ENCODE data around the gene CHDH. TPM values are rescaled to one million over a fixed set of nuclear protein-coding genes. Genes with fewer than 3 reads are reported as not detected.

The CHDH gene
- total RNA-seq, 1 donor from 2014 or later = 1.0 TPM

- TF ChIP-seq, protein P1, sequence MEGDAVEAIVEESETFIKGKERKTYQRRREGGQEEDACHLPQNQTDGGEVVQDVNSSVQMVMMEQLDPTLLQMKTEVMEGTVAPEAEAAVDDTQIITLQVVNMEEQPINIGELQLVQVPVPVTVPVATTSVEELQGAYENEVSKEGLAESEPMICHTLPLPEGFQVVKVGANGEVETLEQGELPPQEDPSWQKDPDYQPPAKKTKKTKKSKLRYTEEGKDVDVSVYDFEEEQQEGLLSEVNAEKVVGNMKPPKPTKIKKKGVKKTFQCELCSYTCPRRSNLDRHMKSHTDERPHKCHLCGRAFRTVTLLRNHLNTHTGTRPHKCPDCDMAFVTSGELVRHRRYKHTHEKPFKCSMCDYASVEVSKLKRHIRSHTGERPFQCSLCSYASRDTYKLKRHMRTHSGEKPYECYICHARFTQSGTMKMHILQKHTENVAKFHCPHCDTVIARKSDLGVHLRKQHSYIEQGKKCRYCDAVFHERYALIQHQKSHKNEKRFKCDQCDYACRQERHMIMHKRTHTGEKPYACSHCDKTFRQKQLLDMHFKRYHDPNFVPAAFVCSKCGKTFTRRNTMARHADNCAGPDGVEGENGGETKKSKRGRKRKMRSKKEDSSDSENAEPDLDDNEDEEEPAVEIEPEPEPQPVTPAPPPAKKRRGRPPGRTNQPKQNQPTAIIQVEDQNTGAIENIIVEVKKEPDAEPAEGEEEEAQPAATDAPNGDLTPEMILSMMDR (IDR thresholded peaks at IDR 0.05; ENCODE audit: unreplicated experiment) = no peak
- Mint-ChIP-seq H3K36me3 (ENCODE audit: low read depth, unreplicated experiment) (no peaks in the 10 kb centered on the region), H3K4me1 (ENCODE audit: unreplicated experiment) (peaks cover 3% of the 10 kb centered on the region), H3K9me3 (ENCODE audit: unreplicated experiment) (no peaks in the 10 kb centered on the region), H3K27me3 (ENCODE audit: unreplicated experiment) (peaks cover 6% of the 10 kb centered on the region), H3K4me3 (ENCODE audit: unreplicated experiment) (no peak overlapping the region), H3K27ac (ENCODE audit: unreplicated experiment) (no peak overlapping the region)
- DNase-seq (ENCODE audit: low spot score) = no peak
These were observed 4.7 kb upstream of the CHDH start for GRCh38 chr3:53850895-53851294.

- Mint-ChIP-seq H3K4me1 (ENCODE audit: unreplicated experiment) (peaks cover 3% of the 10 kb centered on the region), H3K27ac (ENCODE audit: unreplicated experiment) (no peak overlapping the region), H3K4me3 (ENCODE audit: unreplicated experiment) (no peak overlapping the region), H3K9me3 (ENCODE audit: unreplicated experiment) (no peaks in the 10 kb centered on the region), H3K36me3 (ENCODE audit: low read depth, unreplicated experiment) (no peaks in the 10 kb centered on the region), H3K27me3 (ENCODE audit: unreplicated experiment) (peaks cover 8% of the 10 kb centered on the region)
- TF ChIP-seq, protein P1 (IDR thresholded peaks at IDR 0.05; ENCODE audit: unreplicated experiment) = no peak
- DNase-seq (ENCODE audit: low spot score) = no peak
These were observed 3.7 kb upstream of the CHDH start for GRCh38 chr3:53849916-53850315.

DNA sequence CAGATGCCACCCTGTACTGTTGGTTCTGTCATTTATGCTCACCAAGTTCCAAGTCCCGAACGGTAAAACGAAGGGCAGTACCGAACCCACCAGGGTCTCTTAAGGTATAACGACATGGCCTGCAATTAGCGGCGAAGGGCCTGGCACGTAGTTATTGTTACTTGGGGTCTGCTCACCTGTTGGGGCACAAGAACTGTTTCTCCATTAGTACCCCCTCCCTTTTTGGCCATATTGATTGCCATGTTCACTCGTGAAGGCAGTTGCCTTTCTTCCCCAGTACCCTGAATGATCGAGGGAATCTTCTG is 584 bp upstream of the CHDH start:
- no peaks in the 10 kb centered on the region for H3K36me3 Mint-ChIP-seq (ENCODE audit: low read depth, unreplicated experiment)
- no peak overlapping the region for H3K27ac Mint-ChIP-seq (ENCODE audit: unreplicated experiment)
- TF ChIP-seq, protein P1 (IDR thresholded peaks at IDR 0.05; ENCODE audit: unreplicated experiment) = no peak
- H3K27me3 Mint-ChIP-seq (ENCODE audit: unreplicated experiment) = peaks cover 13% of the 10 kb centered on the region
- no peak for DNase-seq (ENCODE audit: low spot score)
- H3K4me1 Mint-ChIP-seq (ENCODE audit: unreplicated experiment) = peaks cover 3% of the 10 kb centered on the region
- H3K9me3 Mint-ChIP-seq (ENCODE audit: unreplicated experiment) = no peaks in the 10 kb centered on the region
- H3K4me3 Mint-ChIP-seq (ENCODE audit: unreplicated experiment) = peak overlapping the region; percentile 84

DNA sequence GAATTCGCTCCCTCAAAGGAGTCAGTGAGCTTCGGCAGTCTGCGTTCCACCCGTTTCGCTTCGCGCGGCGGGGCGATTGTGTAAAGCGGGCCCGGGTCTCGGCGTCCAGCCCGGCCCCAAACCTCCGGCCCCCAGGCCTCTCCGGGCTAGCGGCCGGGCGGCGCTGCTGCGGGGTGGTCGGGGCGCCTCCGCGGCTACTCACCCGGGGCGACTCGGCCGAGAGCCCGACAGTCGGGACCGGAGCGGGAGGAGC is 412 bp downstream of the CHDH start:
- no peak overlapping the region for H3K27ac Mint-ChIP-seq (ENCODE audit: unreplicated experiment)
- TF ChIP-seq, protein P1 (IDR thresholded peaks at IDR 0.05; ENCODE audit: unreplicated experiment) = no peak
- H3K4me3 Mint-ChIP-seq (ENCODE audit: unreplicated experiment) = peak overlapping the region; percentile 81
- peaks cover 3% of the 10 kb centered on the region for H3K4me1 Mint-ChIP-seq (ENCODE audit: unreplicated experiment)
- peaks cover 13% of the 10 kb centered on the region for H3K27me3 Mint-ChIP-seq (ENCODE audit: unreplicated experiment)
- no peaks in the 10 kb centered on the region for H3K36me3 Mint-ChIP-seq (ENCODE audit: low read depth, unreplicated experiment)
- no peak for DNase-seq (ENCODE audit: low spot score)
- H3K9me3 Mint-ChIP-seq (ENCODE audit: unreplicated experiment) = no peaks in the 10 kb centered on the region

DNA sequence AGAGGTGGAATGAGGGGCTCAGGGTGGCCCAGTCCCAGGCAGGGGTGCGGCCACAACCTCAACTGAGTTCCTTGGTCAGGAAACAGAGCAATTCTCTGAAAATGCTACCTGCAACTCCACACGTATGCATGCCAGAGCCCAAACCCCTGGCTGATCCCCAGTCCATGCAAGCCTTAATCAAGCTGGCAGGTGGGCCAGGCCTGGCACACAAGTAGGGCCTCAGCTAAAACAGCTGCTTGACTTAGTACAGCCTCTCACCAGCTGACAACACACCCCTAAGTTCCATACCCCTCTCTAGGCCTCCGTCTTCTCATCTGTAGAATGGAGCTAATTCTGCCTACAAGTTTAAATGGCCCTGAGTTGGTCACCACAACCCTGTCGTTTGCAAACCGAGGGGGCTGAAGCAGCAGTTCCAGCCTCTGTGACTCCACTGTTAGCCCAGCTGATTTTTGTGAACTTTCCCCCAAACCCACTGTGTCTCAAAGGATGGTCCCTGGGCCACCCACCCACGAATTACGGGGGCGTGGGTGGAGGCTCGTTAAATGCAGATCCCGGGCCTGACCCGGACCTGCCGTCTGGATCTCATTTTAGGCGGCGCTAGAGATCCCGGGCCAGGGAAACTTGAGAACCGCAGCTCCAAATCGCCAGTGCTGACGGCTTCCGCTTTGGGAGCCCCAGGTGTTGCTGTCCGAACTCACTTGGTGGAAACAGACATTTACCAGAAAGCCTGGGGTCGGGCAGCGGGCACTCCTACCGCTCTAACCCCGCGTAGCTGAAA is 927 bp downstream of the CHDH start:
- Mint-ChIP-seq H3K27me3 (ENCODE audit: unreplicated experiment) (peaks cover 13% of the 10 kb centered on the region), H3K4me1 (ENCODE audit: unreplicated experiment) (peaks cover 3% of the 10 kb centered on the region), H3K27ac (ENCODE audit: unreplicated experiment) (no peak overlapping the region), H3K9me3 (ENCODE audit: unreplicated experiment) (no peaks in the 10 kb centered on the region), H3K36me3 (ENCODE audit: low read depth, unreplicated experiment) (no peaks in the 10 kb centered on the region), H3K4me3 (ENCODE audit: unreplicated experiment) (peak overlapping the region; percentile 81)
- TF ChIP-seq, protein P1 (IDR thresholded peaks at IDR 0.05; ENCODE audit: unreplicated experiment) = no peak
- peak; percentile 44 for DNase-seq (ENCODE audit: low spot score)

All from endothelial cell (in vitro differentiated cells).